Neural cell (in vitro differentiated cells): ENCODE measurements around the gene KRTAP10-5.

Experiments
- EP300 ChIP-seq: fragments of 450-650 bp; conservative IDR thresholded peaks from 2 replicates; pipeline ENCODE4 v1.6.1; 2014; ENCODE audit warnings: antibody characterized with exemption, mild to moderate bottlenecking, moderate library complexity; ENCODE audit not compliant: poor library complexity, severe bottlenecking
- EZH2 ChIP-seq: fragments of 200-600, 300-800 bp; shearing (Covaris generic), sonication (generic); IDR thresholded peaks from 2 replicates; pipeline ENCODE4 v1.6.1; 2014; ENCODE audit warnings: antibody characterized with exemption, low read length, borderline replicate concordance, mild to moderate bottlenecking; ENCODE audit not compliant: insufficient read depth, poor library complexity, severe bottlenecking
- MXI1 ChIP-seq: fragments of 450-650 bp; conservative IDR thresholded peaks from 2 replicates; pipeline ENCODE4 v1.6.1; 2014; ENCODE audit warnings: antibody characterized with exemption, mild to moderate bottlenecking; ENCODE audit not compliant: poor library complexity, severe bottlenecking
- POLR2AphosphoS5 ChIP-seq: IDR thresholded peaks from 2 replicates; pipeline ENCODE4 v1.6.1; 2012
- RAD21 ChIP-seq: fragments of 450-650 bp; conservative IDR thresholded peaks from 2 replicates; pipeline ENCODE4 v1.6.1; 2014; ENCODE audit warnings: antibody characterized with exemption, mild to moderate bottlenecking, moderate library complexity
- SMC3 ChIP-seq: fragments of 450-650 bp; conservative IDR thresholded peaks from 2 replicates; pipeline ENCODE4 v1.6.1; 2014; ENCODE audit warnings: antibody characterized with exemption, mild to moderate bottlenecking, moderate library complexity; ENCODE audit not compliant: poor library complexity
- TAF1 ChIP-seq: IDR thresholded peaks from 2 replicates; pipeline ENCODE4 v1.6.1; 2012; ENCODE audit warnings: low read depth
- TF ChIP-seq, protein P1 (sequence below): fragments of 450-650 bp; IDR thresholded peaks from 2 replicates; pipeline ENCODE4 v1.5.1; 2014; ENCODE audit warnings: antibody characterized with exemption, mild to moderate bottlenecking, moderate library complexity; ENCODE audit not compliant: poor library complexity, severe bottlenecking
- TF ChIP-seq, protein P2 (sequence below): IDR thresholded peaks from 2 replicates; pipeline ENCODE4 v1.6.1; 2012; ENCODE audit warnings: borderline replicate concordance

DNA sequence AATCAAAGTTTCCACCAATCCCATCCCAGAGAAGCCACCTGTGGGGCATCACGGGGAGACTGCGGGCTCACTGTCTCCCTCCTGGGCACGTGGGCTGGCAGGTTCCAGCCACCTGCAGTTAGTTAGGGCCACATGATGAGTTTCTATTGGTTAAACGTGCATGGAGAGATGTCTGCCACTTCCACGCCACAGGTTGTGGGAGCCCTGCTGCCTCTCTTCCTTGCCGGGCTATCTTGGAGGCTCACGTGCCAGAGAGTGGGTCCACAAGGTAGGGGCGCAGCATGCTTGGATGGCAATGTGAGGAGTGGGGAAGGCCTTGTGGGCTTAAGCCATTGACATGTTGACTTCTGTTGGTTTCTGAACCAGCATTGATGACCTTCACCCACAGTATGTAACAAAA is 23.5 kb upstream of the KRTAP10-5 start:
- TF ChIP-seq, protein P1, sequence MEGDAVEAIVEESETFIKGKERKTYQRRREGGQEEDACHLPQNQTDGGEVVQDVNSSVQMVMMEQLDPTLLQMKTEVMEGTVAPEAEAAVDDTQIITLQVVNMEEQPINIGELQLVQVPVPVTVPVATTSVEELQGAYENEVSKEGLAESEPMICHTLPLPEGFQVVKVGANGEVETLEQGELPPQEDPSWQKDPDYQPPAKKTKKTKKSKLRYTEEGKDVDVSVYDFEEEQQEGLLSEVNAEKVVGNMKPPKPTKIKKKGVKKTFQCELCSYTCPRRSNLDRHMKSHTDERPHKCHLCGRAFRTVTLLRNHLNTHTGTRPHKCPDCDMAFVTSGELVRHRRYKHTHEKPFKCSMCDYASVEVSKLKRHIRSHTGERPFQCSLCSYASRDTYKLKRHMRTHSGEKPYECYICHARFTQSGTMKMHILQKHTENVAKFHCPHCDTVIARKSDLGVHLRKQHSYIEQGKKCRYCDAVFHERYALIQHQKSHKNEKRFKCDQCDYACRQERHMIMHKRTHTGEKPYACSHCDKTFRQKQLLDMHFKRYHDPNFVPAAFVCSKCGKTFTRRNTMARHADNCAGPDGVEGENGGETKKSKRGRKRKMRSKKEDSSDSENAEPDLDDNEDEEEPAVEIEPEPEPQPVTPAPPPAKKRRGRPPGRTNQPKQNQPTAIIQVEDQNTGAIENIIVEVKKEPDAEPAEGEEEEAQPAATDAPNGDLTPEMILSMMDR = no peak
- TF ChIP-seq POLR2AphosphoS5 (no peak), TAF1 (no peak), RAD21 (no peak), SMC3 (no peak), MXI1 (no peak), EP300 (no peak), EZH2 (no peak)
- TF ChIP-seq, protein P2, sequence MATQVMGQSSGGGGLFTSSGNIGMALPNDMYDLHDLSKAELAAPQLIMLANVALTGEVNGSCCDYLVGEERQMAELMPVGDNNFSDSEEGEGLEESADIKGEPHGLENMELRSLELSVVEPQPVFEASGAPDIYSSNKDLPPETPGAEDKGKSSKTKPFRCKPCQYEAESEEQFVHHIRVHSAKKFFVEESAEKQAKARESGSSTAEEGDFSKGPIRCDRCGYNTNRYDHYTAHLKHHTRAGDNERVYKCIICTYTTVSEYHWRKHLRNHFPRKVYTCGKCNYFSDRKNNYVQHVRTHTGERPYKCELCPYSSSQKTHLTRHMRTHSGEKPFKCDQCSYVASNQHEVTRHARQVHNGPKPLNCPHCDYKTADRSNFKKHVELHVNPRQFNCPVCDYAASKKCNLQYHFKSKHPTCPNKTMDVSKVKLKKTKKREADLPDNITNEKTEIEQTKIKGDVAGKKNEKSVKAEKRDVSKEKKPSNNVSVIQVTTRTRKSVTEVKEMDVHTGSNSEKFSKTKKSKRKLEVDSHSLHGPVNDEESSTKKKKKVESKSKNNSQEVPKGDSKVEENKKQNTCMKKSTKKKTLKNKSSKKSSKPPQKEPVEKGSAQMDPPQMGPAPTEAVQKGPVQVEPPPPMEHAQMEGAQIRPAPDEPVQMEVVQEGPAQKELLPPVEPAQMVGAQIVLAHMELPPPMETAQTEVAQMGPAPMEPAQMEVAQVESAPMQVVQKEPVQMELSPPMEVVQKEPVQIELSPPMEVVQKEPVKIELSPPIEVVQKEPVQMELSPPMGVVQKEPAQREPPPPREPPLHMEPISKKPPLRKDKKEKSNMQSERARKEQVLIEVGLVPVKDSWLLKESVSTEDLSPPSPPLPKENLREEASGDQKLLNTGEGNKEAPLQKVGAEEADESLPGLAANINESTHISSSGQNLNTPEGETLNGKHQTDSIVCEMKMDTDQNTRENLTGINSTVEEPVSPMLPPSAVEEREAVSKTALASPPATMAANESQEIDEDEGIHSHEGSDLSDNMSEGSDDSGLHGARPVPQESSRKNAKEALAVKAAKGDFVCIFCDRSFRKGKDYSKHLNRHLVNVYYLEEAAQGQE = no peak
